Erythroblast (primary cell): ENCODE results near the gene ACTR3.

Source experiments
- GATA1 ChIP-seq: IDR thresholded peaks from 2 replicates; pipeline ENCODE4 v1.6.1; 2011; ENCODE audit warnings: low read depth, mild to moderate bottlenecking, control low read depth, low read length, moderate library complexity
- POLR2A ChIP-seq: IDR thresholded peaks from 2 replicates; pipeline ENCODE4 v1.6.1; 2011; ENCODE audit warnings: mild to moderate bottlenecking, low read length

DNA sequence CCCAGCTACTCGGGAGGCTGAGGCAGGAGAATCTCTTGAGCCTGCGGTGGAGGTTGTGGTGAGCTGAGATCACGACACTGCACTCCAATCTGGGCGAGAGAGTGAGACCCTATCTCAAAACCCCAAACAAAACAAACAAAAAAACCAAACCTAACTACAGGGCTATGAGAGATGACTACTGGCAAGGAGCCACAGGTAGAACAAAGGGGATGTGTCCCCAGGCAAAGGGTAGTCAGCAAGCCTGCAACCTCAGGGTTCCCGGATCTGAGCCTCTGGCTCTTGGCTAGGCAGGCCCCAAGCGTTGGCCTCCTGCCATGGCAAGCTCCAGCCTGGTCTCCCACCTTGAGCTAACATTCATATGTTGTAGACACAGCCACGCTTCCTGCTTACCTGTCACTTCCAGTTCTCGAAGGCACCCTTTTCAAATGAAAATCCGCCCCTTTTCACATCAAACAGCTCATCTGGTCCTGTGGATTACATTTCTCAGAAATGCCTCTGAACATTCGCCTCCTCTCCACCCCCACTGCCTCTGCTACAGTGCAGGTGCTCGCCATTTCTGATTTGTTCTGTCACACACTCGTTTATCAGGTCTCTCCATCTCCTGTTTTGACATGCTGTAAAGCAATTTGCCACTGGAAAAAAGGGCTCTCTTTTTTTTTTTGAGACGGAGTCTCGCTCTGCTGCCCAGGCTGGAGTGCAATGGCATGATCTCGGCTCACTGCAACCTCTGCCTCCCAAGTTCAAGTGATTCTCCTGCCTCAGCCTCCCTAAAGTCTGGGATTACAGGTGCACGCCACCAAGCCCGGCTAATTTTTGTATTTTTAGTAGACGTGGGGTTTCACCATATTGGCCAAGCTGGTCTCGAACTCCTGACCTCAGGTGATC, 13.1 kb upstream of the ACTR3 start:
- TF ChIP-seq POLR2A (no peak), GATA1 (no peak)
